ENCODE results near the gene ELMO2.

The ELMO2 gene

GRCh38 chr20:46365487-46366220 is 40.8 kb downstream of the ELMO2 start:
- TF ChIP-seq CTCF (IDR thresholded peaks at IDR 0.05; ENCODE audit: low read depth, low read length, missing control alignments), result no peak
- DNase-seq (ENCODE audit: low read depth), result no peak
- in situ Hi-C loops (cut with HindIII; ENCODE audit: low sequenced_read_pairs), result no loop called here
- H3K4me3 ChIP-seq (ENCODE audit: low read depth, low read length), result no peak overlapping the region

- in situ Hi-C loops (cut with HindIII; ENCODE audit: low sequenced_read_pairs), result no loop called here
- TF ChIP-seq CTCF (IDR thresholded peaks at IDR 0.05; ENCODE audit: low read depth, low read length, missing control alignments), result no peak
- no peak for DNase-seq (ENCODE audit: low read depth)
- peak overlapping the region; percentile 99 for H3K4me3 ChIP-seq (ENCODE audit: low read depth, low read length)
Measured at GRCh38 chr20:46364670-46365486, 41.5 kb downstream of the ELMO2 start.

GRCh38 chr20:46363874-46364669 is 42.3 kb downstream of the ELMO2 start:
- TF ChIP-seq CTCF (IDR thresholded peaks at IDR 0.05; ENCODE audit: low read depth, low read length, missing control alignments), result no peak
- peak overlapping the region; percentile 99 for H3K4me3 ChIP-seq (ENCODE audit: low read depth, low read length)
- in situ Hi-C loops (cut with HindIII; ENCODE audit: low sequenced_read_pairs), result no loop called here
- peak; percentile 83 for DNase-seq (ENCODE audit: low read depth)

- TF ChIP-seq CTCF (IDR thresholded peaks at IDR 0.05; ENCODE audit: low read depth, low read length, missing control alignments), result no peak
- no peak for DNase-seq (ENCODE audit: low read depth)
- H3K4me3 ChIP-seq (ENCODE audit: low read depth, low read length), result peak overlapping the region; percentile 99
- in situ Hi-C loops (cut with HindIII; ENCODE audit: low sequenced_read_pairs), result no loop called here
Measured at GRCh38 chr20:46362921-46363867, 43.2 kb downstream of the ELMO2 start.

- TF ChIP-seq CTCF (IDR thresholded peaks at IDR 0.05; ENCODE audit: low read depth, low read length, missing control alignments), result no peak
- in situ Hi-C loops (cut with HindIII; ENCODE audit: low sequenced_read_pairs), result no loop called here
- no peak overlapping the region for H3K4me3 ChIP-seq (ENCODE audit: low read depth, low read length)
- no peak for DNase-seq (ENCODE audit: low read depth)
Measured at GRCh38 chr20:46361811-46362210, 44.6 kb downstream of the ELMO2 start.

Data from astrocyte of the cerebellum (primary cell).